GM18861 (cell line): Measurements from ENCODE around the gene SLC44A1.

Source experiments
- ATAC-seq: cut with Tn5 transposase; IDR thresholded peaks from one replicate; pipeline ENCODE4 v1.9.1; 2021; ENCODE audit not compliant: unreplicated experiment

SLC44A1 gene

GRCh38 chr9:105269593-105269992 is 25.1 kb downstream of the SLC44A1 start:
- no peak for ATAC-seq

GRCh38 chr9:105270711-105271110 is 26.3 kb downstream of the SLC44A1 start:
- no peak for ATAC-seq

DNA sequence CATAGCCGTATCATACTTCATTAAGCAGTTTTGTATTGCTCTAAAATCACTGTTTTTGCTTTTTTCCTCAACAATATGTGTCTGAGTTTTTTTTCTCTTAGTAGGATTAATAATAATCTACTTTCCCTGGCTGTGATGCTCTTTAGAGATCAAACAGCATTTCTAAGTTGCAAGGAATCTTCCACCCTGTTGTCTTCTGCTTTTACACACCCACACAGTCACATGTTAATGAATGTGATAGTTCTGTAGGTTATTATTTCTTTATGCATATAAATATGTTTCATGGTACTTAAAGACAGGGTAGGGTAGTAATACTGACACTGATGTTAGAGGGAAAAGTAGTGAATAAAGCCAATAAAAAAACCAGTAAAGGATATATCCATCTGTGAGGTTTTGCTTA is 29.3 kb downstream of the SLC44A1 start:
- no peak for ATAC-seq

DNA sequence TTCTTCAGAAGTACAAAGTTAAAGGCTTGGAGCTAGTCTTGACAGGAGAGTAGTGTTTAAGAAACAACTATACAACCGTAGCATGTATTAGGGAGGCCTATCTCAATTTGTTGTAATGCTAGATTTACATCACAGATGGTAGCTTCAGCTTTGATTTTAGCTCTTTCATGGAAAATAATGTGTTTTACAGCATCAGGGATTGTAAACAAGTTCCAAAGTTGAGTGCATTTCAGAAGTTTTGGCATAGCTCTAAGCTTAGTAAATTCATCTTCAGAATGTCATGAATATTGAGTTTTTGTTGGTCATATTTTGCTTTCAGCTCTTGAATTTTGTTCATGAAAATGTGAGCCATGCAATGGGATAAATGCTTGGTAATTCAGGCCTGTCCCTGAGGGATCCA is 30.7 kb downstream of the SLC44A1 start:
- ATAC-seq, result no peak

DNA sequence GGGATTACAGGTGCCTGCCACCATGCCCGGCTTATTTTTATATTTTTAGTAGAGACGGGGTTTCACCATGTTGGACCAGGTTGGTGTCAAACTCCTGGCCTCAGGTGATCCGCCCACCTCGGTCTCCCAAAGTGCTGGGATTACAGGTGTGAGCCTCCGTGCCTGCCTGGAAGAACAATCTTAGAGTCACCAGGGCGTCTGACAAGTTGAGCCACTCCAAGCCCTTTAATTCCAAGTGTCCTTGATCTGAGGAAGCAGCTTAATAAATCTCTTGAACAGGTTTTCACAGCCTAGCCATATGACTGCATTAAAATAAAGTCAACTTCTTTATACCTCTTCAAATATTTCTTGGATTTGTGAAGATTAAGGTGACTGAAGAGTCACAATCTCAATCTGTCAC is 31.5 kb downstream of the SLC44A1 start:
- ATAC-seq, result no peak

DNA sequence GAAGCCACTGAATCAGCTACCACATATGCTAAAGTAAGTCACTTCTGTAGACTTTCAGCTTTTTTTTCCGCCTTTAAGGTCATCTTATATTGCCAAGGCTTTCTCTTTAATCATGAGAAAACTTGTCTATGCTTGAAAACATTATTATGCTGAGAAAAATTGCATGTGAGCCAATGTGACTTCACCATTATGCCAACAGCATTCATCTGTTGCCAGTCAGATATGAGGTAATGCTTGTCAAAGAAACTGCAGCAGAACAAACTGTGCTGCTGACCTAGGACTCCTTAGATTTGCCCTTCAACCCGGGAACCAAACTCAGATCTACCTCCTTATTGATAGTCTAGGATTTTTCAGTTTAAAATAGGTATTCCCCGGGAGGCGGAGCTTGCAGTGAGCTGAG is 34.3 kb downstream of the SLC44A1 start:
- ATAC-seq, result no peak

DNA sequence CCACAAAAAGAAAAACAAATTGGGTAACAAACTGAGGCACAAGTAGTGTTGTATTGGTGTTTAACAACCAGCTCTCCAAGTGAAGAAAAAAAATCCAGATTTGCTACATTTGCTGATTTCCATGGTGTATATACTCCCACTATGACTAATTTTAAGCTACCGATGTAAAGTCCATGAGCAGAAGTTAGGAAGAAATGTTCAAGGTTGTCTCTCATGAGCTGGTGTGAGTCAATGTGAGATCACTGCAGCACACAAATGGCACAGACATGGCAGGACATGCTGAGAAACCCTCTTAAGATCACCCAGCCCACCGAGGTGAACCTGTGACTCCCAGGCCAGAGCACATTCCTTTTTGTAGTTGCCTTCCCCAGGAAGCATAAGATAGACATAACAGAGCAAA is 36.2 kb downstream of the SLC44A1 start:
- no peak for ATAC-seq

GRCh38 chr9:105281272-105281671 is 36.8 kb downstream of the SLC44A1 start:
- ATAC-seq, result no peak

- no peak for ATAC-seq
Observed at GRCh38 chr9:105281926-105282325, 37.5 kb downstream of the SLC44A1 start.

GRCh38 chr9:105282870-105283621 is 38.6 kb downstream of the SLC44A1 start:
- ATAC-seq, result no peak

- ATAC-seq, result no peak
Observed at GRCh38 chr9:105283795-105284194, 39.3 kb downstream of the SLC44A1 start.

DNA sequence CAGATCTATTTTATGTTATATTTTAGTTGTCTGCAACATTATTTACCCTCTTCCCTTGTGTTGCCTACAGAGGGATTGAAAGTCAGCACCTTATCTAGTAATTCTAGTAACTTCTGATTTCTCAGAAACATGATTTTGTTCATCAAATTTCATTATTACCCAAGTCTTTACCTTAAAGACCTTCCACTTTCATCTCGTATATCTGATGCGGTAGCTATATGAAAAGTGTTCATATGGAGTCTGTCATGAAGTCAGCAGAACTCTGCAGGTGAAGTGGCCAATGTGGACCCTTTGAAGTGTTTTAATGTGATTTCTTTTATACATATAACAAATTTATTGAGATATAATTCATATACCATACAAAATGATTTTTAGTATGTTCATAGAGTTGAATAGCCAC is 40.0 kb downstream of the SLC44A1 start:
- ATAC-seq, result no peak

DNA sequence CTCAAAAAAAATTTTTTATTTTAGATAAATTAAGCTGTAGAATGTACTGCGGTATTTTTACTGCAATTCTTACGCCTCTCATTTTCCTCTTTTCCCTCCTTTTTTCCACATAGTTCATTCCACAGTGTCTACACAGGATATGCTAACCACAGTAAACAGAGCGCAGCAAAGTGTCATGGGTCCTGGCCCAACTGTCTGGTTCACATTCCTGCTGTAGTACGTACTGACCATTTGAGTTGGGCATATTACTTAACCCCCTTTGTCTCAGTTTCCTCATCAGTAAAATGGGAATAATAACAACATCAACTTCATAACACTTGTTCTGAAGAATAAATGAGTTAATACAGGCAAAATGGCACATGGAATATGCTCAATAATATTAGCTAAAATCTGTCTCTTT is 41.6 kb downstream of the SLC44A1 start:
- ATAC-seq, result no peak

GRCh38 chr9:105289305-105289704 is 44.9 kb downstream of the SLC44A1 start:
- no peak for ATAC-seq

DNA sequence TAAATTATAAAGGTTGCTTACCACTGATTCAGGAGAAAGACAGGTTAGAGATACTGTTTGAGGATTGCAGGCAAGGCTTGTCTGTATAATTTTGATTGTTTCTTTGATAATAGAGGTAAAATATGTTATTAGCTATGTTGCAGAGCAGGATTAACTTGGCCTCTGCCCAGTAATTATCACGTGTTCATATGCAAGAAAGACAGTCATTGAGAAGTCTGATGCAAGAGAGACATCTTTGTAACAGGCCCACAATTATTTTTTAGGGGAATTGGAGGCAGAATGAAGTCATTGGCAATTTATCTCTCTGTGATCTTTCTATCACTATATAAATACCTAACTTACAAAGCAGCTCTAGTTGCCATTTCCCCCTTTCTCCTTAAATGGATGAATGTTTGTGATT is 46.0 kb downstream of the SLC44A1 start:
- no peak for ATAC-seq

GRCh38 chr9:105290954-105291353 is 46.5 kb downstream of the SLC44A1 start:
- ATAC-seq, result no peak

DNA sequence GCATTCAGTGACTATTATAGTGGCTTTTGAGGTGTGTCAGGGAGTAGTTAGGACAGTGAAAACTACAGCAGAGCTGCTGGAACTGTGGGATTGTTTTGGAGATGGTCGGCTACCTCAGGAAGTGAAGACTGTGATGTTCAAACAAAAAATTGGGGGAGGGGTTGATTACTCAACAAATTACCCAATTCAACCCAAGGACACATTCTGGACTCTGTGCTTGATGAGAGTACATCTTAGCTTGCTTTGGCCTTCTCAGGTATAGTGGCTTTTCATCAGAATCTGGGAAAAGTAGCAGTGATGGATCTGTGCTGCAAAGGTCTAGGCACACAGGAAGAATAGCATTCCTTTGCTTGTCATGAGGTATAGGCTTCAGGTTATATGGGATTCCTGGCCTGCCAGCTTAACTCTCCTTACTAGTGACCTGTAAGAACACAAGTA is 47.0 kb downstream of the SLC44A1 start:
- no peak for ATAC-seq

- no peak for ATAC-seq
Observed at GRCh38 chr9:105291938-105292337, 47.5 kb downstream of the SLC44A1 start.

DNA sequence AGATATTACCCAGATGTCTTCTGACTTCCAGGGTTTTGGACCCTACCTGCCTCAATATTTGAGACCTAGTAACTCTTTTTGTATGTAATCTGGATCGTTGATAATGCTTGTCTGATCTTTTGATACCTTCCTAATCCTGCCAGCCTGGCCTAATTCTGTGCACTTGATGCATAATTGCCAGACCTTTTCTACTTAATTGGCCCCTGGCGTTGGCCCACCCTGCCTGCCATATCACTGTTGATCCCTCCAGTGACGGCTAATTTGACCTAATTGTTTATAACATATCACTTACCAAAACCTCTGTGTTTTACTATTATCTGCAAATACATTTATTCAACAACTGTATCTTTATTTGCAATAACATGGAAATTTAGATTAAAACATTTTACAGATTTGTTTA is 49.0 kb downstream of the SLC44A1 start:
- no peak for ATAC-seq

DNA sequence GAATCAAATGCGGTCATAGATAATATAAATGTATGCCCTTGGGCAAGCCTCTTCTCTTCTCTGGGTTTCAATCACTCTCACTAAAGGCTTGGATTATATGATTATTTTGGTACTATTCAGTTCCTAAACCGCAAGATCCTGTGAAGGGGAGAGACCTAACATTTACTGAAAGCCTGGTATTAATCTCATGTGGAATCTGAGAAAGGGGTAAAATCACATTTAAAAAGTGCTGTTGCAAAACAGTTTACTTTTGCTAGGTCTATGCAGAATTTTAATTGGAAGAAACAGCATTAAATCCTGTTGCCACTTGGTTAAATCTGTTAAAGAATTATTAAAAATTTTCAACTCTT is 50.7 kb downstream of the SLC44A1 start:
- ATAC-seq, result no peak

DNA sequence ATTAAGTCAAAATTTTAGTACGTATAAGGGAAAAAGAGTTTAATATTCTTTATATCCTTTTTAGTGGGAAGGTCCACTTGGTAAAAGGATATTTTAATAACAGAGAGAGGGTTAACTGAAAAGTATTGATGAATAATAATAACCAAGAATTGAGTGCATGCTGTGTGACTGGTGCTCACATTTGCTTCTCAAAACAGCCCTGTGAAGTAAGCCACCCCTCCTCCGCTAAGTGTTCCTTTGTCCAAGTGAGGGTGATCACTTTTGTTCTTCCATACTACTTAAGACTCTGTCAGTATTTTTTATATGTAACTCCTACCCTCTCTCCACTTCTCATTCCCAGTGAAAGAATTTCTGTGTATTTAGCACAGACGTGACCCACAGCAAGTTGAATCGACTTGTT is 51.5 kb downstream of the SLC44A1 start:
- ATAC-seq, result no peak

DNA sequence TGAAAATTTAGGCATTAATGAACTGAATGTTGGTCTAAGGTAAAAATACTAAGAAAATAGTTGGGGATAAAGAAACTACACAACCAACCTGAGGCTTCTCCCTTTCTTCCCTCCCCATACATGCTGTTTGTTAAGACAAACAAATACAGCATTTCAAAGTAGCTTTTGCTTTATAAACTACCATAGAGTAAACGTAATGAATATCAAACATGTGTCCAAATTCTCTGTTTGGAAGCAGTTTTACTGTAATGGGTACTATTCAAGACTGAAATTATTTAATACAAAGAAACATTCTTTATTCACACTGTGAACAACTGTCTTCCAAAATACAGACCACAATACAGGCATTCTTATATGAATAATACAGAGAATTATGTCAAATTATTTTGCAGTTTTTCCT is 52.0 kb downstream of the SLC44A1 start:
- no peak for ATAC-seq

GRCh38 chr9:105296877-105297287 is 52.4 kb downstream of the SLC44A1 start:
- no peak for ATAC-seq
